Measurements from ENCODE around the gene UGT1A1. TPM values are rescaled to one million over a fixed set of nuclear protein-coding genes. Genes with fewer than 3 reads are reported as not detected.

UGT1A1 gene
- total RNA-seq, 1 experiment from 2014 or later = not detected

- Histone ChIP-seq H3K56ac (ENCODE audit: insufficient read length, low read depth, low read length) (no peak overlapping the region), H3K27me3 (ENCODE audit: insufficient read depth, low read length) (no peaks in the 10 kb centered on the region), H3K4me1 (ENCODE audit: insufficient read depth, low read length) (no peaks in the 10 kb centered on the region), H2BK15ac (ENCODE audit: low read depth, low read length) (no peak overlapping the region), H3K79me1 (ENCODE audit: insufficient read depth, low read depth, low read length, poor library complexity, severe bottlenecking) (no peaks in the 10 kb centered on the region), H3K9me3 (ENCODE audit: control insufficient read depth, low read depth, low read length) (peaks cover 4% of the 10 kb centered on the region), H3K79me2 (ENCODE audit: insufficient read depth, low read length) (no peaks in the 10 kb centered on the region), H4K5ac (ENCODE audit: insufficient read length, low read depth, low read length) (no peak overlapping the region), H3T11ph (ENCODE audit: low read length) (no peak overlapping the region), H4K91ac (ENCODE audit: insufficient read length, low read depth, low read length) (no peak overlapping the region), H3K23me2 (ENCODE audit: insufficient read length, low read depth, low read length, poor library complexity, severe bottlenecking) (no peaks in the 10 kb centered on the region), H3K27ac (ENCODE audit: insufficient read length, low read depth, low read length) (no peak overlapping the region), H2BK120ac (ENCODE audit: low read depth, low read length, poor library complexity, severe bottlenecking) (no peak overlapping the region), H2AK5ac (ENCODE audit: insufficient read length, low read length) (no peak overlapping the region), H3K4me2 (ENCODE audit: insufficient read depth, insufficient read length, low read length) (no peak overlapping the region), H4K8ac (replicated peaks; ENCODE audit: insufficient read length, low read depth, low read length) (no peak overlapping the region), H3K14ac (ENCODE audit: insufficient read depth, low read length) (no peak overlapping the region; the same call in 1 of the 2 replicates), H2BK20ac (ENCODE audit: low read depth, low read length, poor library complexity, severe bottlenecking) (no peak overlapping the region), H3K9ac (ENCODE audit: extremely low read depth, insufficient read length, low read length) (no peak overlapping the region), H3K4ac (ENCODE audit: low read depth, low read length) (no peak overlapping the region), H3K23ac (ENCODE audit: insufficient read length, low read depth, low read length) (no peak overlapping the region), H3K18ac (ENCODE audit: insufficient read length, low read depth, low read length) (no peak overlapping the region), H2BK12ac (ENCODE audit: insufficient read length, low read depth, low read length) (no peak overlapping the region), H4K20me1 (ENCODE audit: control insufficient read depth, insufficient read depth, insufficient read length) (no peaks in the 10 kb centered on the region), H2BK5ac (ENCODE audit: insufficient read length, low read length) (no peak overlapping the region), H2AFZ (ENCODE audit: low read length) (no peak overlapping the region)
- WGBS (ENCODE audit: extremely low coverage, insufficient read length, low lambda C conversion rate) = no CpG with 5 or more reads among the region's 4 CpGs
- H3K4me3 Mint-ChIP-seq = no peak overlapping the region
- peaks cover 12% of the 10 kb centered on the region; the same call in 1 of the 2 replicates for H3K27me3 Mint-ChIP-seq (ENCODE audit: low read depth)
- H3K27ac Mint-ChIP-seq = no peak overlapping the region
- H3K4me1 Mint-ChIP-seq = no peaks in the 10 kb centered on the region
- peaks cover 14 to 21% of the 10 kb centered on the region in 2 experiments; a peak in 4 of 5 replicates for H3K9me3 Mint-ChIP-seq
- DNase-seq = no peak
- H3K36me3 Mint-ChIP-seq (ENCODE audit: insufficient read depth in 1 of 3, low read depth in 3 of 3) = peaks cover 1 to 4% (median 3%) of the 10 kb centered on the region in 3 experiments; a peak in 4 of 7 replicates
- TF ChIP-seq, protein P1, sequence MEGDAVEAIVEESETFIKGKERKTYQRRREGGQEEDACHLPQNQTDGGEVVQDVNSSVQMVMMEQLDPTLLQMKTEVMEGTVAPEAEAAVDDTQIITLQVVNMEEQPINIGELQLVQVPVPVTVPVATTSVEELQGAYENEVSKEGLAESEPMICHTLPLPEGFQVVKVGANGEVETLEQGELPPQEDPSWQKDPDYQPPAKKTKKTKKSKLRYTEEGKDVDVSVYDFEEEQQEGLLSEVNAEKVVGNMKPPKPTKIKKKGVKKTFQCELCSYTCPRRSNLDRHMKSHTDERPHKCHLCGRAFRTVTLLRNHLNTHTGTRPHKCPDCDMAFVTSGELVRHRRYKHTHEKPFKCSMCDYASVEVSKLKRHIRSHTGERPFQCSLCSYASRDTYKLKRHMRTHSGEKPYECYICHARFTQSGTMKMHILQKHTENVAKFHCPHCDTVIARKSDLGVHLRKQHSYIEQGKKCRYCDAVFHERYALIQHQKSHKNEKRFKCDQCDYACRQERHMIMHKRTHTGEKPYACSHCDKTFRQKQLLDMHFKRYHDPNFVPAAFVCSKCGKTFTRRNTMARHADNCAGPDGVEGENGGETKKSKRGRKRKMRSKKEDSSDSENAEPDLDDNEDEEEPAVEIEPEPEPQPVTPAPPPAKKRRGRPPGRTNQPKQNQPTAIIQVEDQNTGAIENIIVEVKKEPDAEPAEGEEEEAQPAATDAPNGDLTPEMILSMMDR (conservative IDR thresholded peaks at IDR 0.05) = no peak
These were observed 19.7 kb downstream of the UGT1A1 start for GRCh38 chr2:233779722-233780121.
